HG03280 (cell line): Measurements from ENCODE around the gene SOHLH2.

Experiments used
- ATAC-seq: cut with Tn5 transposase; IDR thresholded peaks from one replicate; pipeline ENCODE4 v1.9.1; 2021; ENCODE audit warnings: mild to moderate bottlenecking, moderate library complexity; ENCODE audit not compliant: unreplicated experiment

SOHLH2 gene

GRCh38 chr13:36214163-36214921, at the start of gene SOHLH2:
Gene SOHLH2 (minus strand): TSS chr13:36214556. CDS start chr13:36214526, 30 bp downstream.
- ATAC-seq = no peak

GRCh38 chr13:36261976-36262375, 47.6 kb upstream of the SOHLH2 start:
- no peak for ATAC-seq

- no peak for ATAC-seq
Measured at GRCh38 chr13:36261011-36261410, 46.7 kb upstream of the SOHLH2 start.

GRCh38 chr13:36259361-36260137, 45.2 kb upstream of the SOHLH2 start:
- ATAC-seq = no peak

- no peak for ATAC-seq
Measured at GRCh38 chr13:36258831-36259230, 44.5 kb upstream of the SOHLH2 start.

GRCh38 chr13:36251526-36251925, 37.2 kb upstream of the SOHLH2 start:
- no peak for ATAC-seq

- ATAC-seq = no peak
Measured at GRCh38 chr13:36251017-36251416, 36.7 kb upstream of the SOHLH2 start.

- no peak for ATAC-seq
Measured at GRCh38 chr13:36248700-36249099, 34.3 kb upstream of the SOHLH2 start.

- no peak for ATAC-seq
Measured at GRCh38 chr13:36244990-36245389, 30.6 kb upstream of the SOHLH2 start.

- ATAC-seq = no peak
Measured at GRCh38 chr13:36244073-36244472, 29.7 kb upstream of the SOHLH2 start.

- ATAC-seq = no peak
Measured at GRCh38 chr13:36242761-36243160, 28.4 kb upstream of the SOHLH2 start.

- ATAC-seq = no peak
Measured at GRCh38 chr13:36231236-36231635, 16.9 kb upstream of the SOHLH2 start.

- no peak for ATAC-seq
Measured at GRCh38 chr13:36224730-36225129, 10.4 kb upstream of the SOHLH2 start.

- no peak for ATAC-seq
Measured at GRCh38 chr13:36219883-36220282, 5.5 kb upstream of the SOHLH2 start.

GRCh38 chr13:36217456-36217855, 3.1 kb upstream of the SOHLH2 start:
- ATAC-seq = no peak

GRCh38 chr13:36212789-36213188, 1.6 kb downstream of the SOHLH2 start:
- ATAC-seq = no peak

GRCh38 chr13:36211567-36211966, 2.8 kb downstream of the SOHLH2 start:
- no peak for ATAC-seq

GRCh38 chr13:36210738-36211137, 3.6 kb downstream of the SOHLH2 start:
- no peak for ATAC-seq

- no peak for ATAC-seq
Measured at GRCh38 chr13:36207672-36208071, 6.7 kb downstream of the SOHLH2 start.

GRCh38 chr13:36193151-36193855, 21.1 kb downstream of the SOHLH2 start:
- ATAC-seq = no peak

- ATAC-seq = no peak
Measured at GRCh38 chr13:36192166-36192565, 22.2 kb downstream of the SOHLH2 start.

GRCh38 chr13:36190771-36191170, 23.6 kb downstream of the SOHLH2 start:
- no peak for ATAC-seq
